Measurements from ENCODE around the gene CPT1A. TPM values are rescaled to one million over a fixed set of nuclear protein-coding genes. Genes with fewer than 3 reads are reported as not detected.

The CPT1A gene
- total and polyA plus RNA-seq, 10 of the 15 experiments (the other 5 are each of a cell fraction or from before 2014, with no cell fraction given): 1.1 to 17.5 (median 6.0) TPM

GRCh38 chr11:68707527-68707926, 134.2 kb downstream of the CPT1A start (continued):
- no peak for TF ChIP-seq MXI1 (IDR thresholded peaks at IDR 0.05; ENCODE audit: low read depth, low read length)
- TF ChIP-seq TBL1XR1 (IDR thresholded peaks at IDR 0.05; ENCODE audit: low read depth, low read length): no peak
- TF ChIP-seq ZBTB33 (IDR thresholded peaks at IDR 0.05): no peak
- no peak for TF ChIP-seq EGR1 (IDR thresholded peaks at IDR 0.05; ENCODE audit: borderline replicate concordance in 1 of 2, low read depth in 2 of 2, low read length in 2 of 2)
- no peak for TF ChIP-seq ZNF687 (IDR thresholded peaks at IDR 0.05)
- no peak for TF ChIP-seq POLR2AphosphoS5 (IDR thresholded peaks at IDR 0.05; ENCODE audit: low read length)

- RAD21 ChIA-PET (ENCODE audit: unreplicated experiment): no interaction called here
- no TSS peak for BruUV-seq (replicated peaks)
- in situ Hi-C loops (cut with MboI) (no loop called here), intact Hi-C loops (cut with micrococcal nuclease; ENCODE audit: unreplicated experiment) (no loop called here)
- Histone ChIP-seq H2AFZ (ENCODE audit: control insufficient read depth, low read depth, low read length) (no peak overlapping the region), H3K9ac (ENCODE audit: control insufficient read depth, insufficient read depth, low read length) (no peak overlapping the region), H3K4me1 (ENCODE audit: control insufficient read depth, insufficient read depth, low read length) (no peaks in the 10 kb centered on the region), H3K9me3 (replicated peaks; ENCODE audit: control insufficient read depth, insufficient read depth, low read length) (no peaks in the 10 kb centered on the region), H3K4me3 (no peak overlapping the region), H3K79me2 (ENCODE audit: control insufficient read depth, insufficient read depth, low read length) (no peaks in the 10 kb centered on the region), H4K20me1 (ENCODE audit: control insufficient read depth, insufficient read depth) (no peaks in the 10 kb centered on the region), H3K4me2 (ENCODE audit: control insufficient read depth, insufficient read depth) (no peak overlapping the region), H3K27ac (ENCODE audit: control insufficient read depth, insufficient read depth) (no peak overlapping the region), H3K27me3 (replicated peaks in 1 of 2; ENCODE audit: control insufficient read depth in 2 of 2, insufficient read depth in 2 of 2, low read length in 1 of 2) (no peaks in the 10 kb centered on the region; a peak in 1 of 4 replicates), H3K36me3 (ENCODE audit: control insufficient read depth in 2 of 2, insufficient read depth in 2 of 2, low read length in 1 of 2) (no peaks in the 10 kb centered on the region)
- 61% methylated on average over 16 of the region's 16 CpGs for WGBS (ENCODE audit: insufficient coverage, insufficient replicate concordance, low lambda C conversion rate, missing lambda C conversion rate)
- ATAC-seq (no peak), DNase-seq (ENCODE audit: low read depth, low spot score) (no peak), FAIRE-seq (no peak)
- no peak for TF ChIP-seq NFIC (IDR thresholded peaks at IDR 0.05; ENCODE audit: low read depth, low read length)
- no peak for TF ChIP-seq ESRRA (IDR thresholded peaks at IDR 0.05; ENCODE audit: low read length)
- TF ChIP-seq IRF4 (IDR thresholded peaks at IDR 0.05; ENCODE audit: low read depth, low read length): no peak
- no peak for TF ChIP-seq TAF1 (IDR thresholded peaks at IDR 0.05; ENCODE audit: borderline replicate concordance, low read depth, low read length)
- no peak for TF ChIP-seq CEBPB (IDR thresholded peaks at IDR 0.05; ENCODE audit: borderline replicate concordance in 1 of 2, low read depth in 2 of 2, low read length in 2 of 2)
- TF ChIP-seq PAX8 (IDR thresholded peaks at IDR 0.05): no peak
- no peak for TF ChIP-seq SP1 (IDR thresholded peaks at IDR 0.05; ENCODE audit: low read depth, low read length)
- TF ChIP-seq MTA3 (IDR thresholded peaks at IDR 0.05; ENCODE audit: borderline replicate concordance, low read length): no peak
- POLR2A ChIA-PET: no interaction called here
- CTCF ChIA-PET: no interaction called here
- SMC1A ChIA-PET (ENCODE audit: uncharacterized antibody, unreplicated experiment): no interaction called here
These were observed 136.8 kb downstream of the CPT1A start for GRCh38 chr11:68704887-68705286.
